Measurements from ENCODE around the gene CCR7. TPM values are rescaled to one million over a fixed set of nuclear protein-coding genes. Genes with fewer than 3 reads are reported as not detected.
"Not testable (repeated sequence)": the region's sequence is repeated elsewhere in the genome, so short reads cannot be mapped to it uniquely, and the experiment has no call there.

The CCR7 gene
- total RNA-seq, 1 donor from 2014 or later: not detected

DNA sequence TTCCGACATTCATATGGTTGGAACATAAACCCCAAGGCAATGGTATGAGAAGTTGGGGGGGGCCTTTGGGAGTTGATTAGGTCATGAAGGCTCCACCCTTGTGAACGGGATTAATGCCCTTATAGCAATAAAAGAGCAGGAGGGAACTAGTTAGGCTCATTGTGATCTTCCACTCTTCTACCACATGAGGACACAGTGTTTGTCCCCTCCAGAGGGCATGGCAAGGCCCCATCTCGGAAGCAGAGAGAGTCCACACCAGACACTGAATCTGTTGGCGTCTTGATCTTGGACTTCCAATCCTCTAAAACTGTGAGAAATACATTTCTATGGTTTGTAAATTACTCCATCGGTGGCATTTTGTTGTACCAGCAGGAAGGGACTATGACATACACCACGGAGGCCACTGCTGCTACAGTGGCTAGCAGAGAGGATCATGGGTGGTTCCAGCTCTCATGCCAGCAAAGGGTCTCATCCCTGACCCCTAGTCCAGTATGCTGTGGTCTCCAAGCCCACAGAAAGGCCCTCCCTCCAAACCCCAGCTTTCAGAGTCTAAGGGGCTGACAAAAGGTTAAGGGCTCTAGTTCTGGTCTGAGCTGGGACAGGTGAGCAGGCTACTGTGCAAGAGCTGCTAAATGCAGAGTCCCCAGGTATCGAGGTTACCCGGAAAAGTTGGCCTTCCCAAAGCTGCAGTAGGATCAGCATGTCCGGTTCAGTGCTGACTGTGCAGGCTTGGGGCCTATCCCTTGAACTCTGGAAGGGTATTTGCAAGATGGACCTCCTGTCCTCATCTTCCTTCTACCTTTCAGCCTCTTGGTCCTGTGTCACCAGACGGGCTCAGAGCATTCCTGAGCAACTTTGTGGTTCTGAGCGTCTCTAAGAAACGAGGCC is 12.2 kb downstream of the CCR7 start:
- no peak for DNase-seq (ENCODE audit: extremely low read depth, low read depth, low spot score)

DNA sequence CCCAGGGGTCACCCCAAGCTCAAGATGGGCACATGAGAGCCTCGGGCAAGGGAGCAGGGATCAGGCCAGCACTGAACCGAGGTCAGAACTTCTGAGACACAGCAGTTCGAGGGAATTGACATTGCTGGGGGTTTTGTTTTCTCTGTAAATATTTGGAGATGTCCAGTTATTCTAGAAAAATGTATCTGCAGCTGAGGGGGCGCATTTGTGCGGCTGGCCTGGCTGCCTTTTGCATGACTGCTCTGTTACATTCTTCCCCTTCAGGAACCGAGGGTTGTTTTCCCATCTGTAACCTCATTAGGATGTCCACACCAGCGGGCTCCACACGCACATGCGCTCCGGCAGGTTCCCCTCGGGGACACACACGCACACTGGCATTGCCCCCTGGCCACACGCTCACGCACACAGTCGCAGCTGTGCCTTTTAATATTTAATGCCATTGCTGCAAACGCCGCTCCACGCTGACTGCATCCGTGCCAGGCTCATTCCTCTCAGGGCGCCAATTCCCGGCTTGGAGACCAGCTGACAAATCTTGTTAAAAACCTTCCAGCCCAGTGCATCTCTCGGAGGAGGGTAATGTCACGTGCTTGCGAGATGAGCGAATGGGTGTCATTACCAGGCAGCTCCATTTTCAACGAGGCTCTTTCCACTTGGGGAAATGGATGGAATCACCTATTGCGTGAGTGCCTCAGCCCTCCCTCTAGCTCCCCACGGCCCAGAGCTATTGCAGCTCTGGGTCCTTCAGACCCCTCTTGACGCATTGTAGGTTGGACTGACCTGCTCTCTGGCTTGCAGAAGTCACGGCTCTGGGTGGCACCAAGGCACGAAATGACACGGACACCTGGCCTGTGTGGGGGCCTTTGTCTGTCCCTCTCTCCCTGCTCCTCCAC is 13.1 kb downstream of the CCR7 start:
- no peak for DNase-seq (ENCODE audit: extremely low read depth, low read depth, low spot score)

GRCh38 chr17:40551091-40551878 is 14.0 kb downstream of the CCR7 start:
- no peak for DNase-seq (ENCODE audit: extremely low read depth, low read depth, low spot score)

GRCh38 chr17:40550608-40551007 is 14.7 kb downstream of the CCR7 start:
- no peak for DNase-seq (ENCODE audit: extremely low read depth, low read depth, low spot score)

GRCh38 chr17:40548982-40549685 is 16.1 kb downstream of the CCR7 start:
- no peak for DNase-seq (ENCODE audit: extremely low read depth, low read depth, low spot score)

DNA sequence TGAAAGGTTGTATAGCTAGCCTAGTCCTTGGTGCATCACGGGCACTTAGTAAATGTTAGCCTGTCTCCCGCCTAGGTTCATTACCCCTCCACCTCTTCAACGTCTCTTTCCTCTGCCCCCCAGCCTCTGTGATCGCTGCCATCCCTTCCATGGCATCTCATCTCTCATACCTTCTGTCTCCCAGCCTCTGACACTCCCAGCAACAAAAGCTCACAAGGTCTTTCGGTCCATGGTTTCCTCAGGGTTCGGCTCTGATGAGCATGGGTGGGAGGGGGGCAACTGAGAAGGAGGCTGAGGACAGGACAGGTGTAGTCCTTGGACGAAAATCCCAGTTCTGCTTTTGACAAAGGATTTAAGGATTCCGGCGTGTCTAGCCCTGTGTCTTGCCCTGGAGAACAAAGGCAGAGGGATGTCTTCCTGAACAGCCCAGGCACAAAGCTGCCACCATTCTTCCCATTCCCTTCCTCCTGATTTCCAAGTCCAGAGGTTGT is 16.7 kb downstream of the CCR7 start:
- no peak for DNase-seq (ENCODE audit: extremely low read depth, low read depth, low spot score)

DNA sequence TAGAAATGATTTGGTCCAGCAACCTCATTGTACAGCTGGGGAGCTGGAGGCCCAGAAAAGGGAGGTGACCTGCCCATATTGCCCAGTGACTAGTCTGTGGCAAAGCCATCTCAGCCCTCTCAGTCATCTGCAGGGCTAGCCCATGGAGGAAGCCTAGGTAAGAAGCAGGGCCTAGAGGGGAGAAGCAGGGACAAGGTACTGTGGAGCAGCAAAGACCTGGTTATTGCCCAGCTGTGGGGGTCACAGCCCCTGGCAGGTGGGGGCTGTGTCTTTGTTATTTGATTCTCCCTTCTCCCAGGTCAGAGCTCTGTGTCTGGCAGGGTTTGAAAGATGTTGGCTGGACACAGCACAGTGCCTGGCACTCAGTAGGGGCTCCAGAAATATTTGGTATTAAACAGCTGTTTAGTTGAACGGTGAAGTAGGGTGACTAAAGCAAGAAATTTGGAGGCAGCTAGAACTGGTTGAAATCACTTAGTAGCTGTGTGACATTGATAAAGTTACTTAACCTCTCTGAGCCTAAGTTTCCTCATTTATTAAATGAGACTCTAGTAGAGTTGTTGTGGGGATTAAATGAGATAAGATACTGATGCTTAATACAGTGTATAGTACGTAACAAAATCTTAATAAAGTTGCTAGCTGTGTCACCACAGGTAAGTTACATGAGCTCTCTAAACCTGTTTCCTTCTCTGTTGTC is 17.3 kb downstream of the CCR7 start:
- no peak for DNase-seq (ENCODE audit: extremely low read depth, low read depth, low spot score)

GRCh38 chr17:40547079-40547784 is 18.0 kb downstream of the CCR7 start:
- DNase-seq (ENCODE audit: extremely low read depth, low read depth, low spot score): no peak

DNA sequence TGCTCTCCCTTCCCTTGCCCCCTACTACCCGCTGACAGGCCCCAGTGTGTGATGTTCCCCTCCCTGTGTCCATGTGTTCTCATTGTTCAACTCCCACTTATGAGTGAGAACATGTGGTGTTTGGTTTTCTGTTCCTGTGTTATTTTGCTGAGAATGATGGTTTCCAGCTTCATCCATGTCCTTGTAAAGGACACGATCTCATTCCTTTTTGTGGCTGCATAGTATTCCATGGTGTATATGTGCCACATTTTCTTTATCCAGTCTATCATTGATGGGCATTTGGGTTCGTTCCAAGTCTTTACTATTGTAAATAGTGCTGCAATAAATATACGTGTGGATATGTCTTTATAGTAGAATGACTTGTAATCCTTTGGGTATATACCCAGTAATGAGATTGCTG is 18.8 kb downstream of the CCR7 start:
- not testable (repeated sequence) for DNase-seq (ENCODE audit: extremely low read depth, low read depth, low spot score)

DNA sequence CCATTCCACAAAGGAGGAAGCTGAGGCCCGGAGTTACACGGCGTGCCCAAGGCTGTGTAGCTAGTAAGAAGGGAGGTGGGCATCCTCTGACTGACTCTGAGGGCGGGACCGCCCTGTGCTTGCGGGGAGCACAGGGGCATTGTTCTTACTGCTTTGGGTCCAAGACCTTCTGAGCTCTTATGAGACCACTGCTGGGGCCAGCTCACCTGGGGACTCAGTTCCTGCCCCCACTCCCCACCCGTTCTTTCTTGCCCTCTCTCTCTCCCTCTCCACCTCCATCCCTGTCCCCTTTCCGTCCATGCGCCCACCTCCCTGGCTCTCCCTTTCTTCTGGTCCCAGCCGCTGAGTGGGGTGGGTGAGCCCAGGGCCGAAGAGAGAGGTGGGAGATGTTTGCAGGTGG is 19.6 kb downstream of the CCR7 start:
- DNase-seq (ENCODE audit: extremely low read depth, low read depth, low spot score): no peak

- DNase-seq (ENCODE audit: extremely low read depth, low read depth, low spot score): no peak
Observed at GRCh38 chr17:40542558-40543411, 22.5 kb downstream of the CCR7 start.

DNA sequence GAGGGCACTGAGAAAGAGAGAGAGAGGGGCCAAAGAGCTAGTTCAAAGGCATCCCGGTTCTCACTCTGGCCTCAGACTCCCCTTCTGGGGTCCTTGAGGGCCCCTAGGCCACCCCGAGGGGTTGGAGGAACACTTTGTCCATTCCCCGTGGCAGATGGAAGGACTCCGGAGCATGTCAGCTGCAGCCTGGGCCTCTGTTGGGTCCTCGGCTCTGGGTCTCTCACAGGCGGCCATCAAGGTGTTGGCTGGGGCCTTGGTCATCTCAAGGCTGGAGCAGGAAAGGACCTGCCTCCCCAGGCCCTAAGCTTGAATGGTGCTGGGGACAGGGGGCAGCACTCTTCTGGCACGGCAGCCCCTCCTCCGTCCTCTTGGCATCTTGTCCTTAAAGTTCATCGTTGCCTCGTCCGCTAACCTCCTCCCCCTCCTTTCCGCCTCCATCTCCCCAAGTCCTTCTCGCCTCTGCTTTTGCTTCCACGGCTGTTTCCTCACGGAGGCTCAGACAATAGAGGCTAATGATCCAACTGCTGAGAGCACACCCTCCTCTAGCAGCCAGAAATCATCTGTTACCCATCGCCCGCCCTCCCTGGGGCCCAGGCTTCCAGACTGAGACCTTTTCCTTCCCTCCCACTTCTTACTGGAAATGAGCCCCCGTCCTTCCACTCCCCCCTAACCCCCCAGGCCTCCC is 23.3 kb downstream of the CCR7 start:
- no peak for DNase-seq (ENCODE audit: extremely low read depth, low read depth, low spot score)

GRCh38 chr17:40541060-40541872 is 24.0 kb downstream of the CCR7 start:
- DNase-seq (ENCODE audit: extremely low read depth, low read depth, low spot score): no peak

GRCh38 chr17:40540448-40540847 is 24.8 kb downstream of the CCR7 start:
- no peak for DNase-seq (ENCODE audit: extremely low read depth, low read depth, low spot score)

GRCh38 chr17:40539711-40540411 is 25.4 kb downstream of the CCR7 start:
- DNase-seq (ENCODE audit: extremely low read depth, low read depth, low spot score): no peak

Measured in glomerular endothelial cell (primary cell).